ENCODE measurements around the gene ZNF385A. TPM values are rescaled to one million over a fixed set of nuclear protein-coding genes. Genes with fewer than 3 reads are reported as not detected.

Gene ZNF385A
- total and polyA plus RNA-seq, 2 of the 8 experiments (the other 6 are each of a cell fraction or from before 2014, with no cell fraction given) = 5.2 to 14.3 TPM

GRCh38 chr12:54417712-54418440, 33.3 kb upstream of the ZNF385A start:
- H3K23ac ChIP-seq (ENCODE audit: insufficient read length) = no peak overlapping the region
- H3K4ac ChIP-seq (replicated peaks; ENCODE audit: insufficient read length, low read depth, low read length) = no peak overlapping the region
- no peak overlapping the region; the same call in 1 of the 2 replicates for H2BK20ac ChIP-seq (ENCODE audit: low read length)
- no peak overlapping the region for H3K14ac ChIP-seq (ENCODE audit: insufficient read length)
- no peaks in the 10 kb centered on the region for H3K36me3 ChIP-seq (ENCODE audit: control insufficient read depth in 2 of 4, insufficient read depth in 4 of 4, low read length in 3 of 4)
- H3K9me3 ChIP-seq (ENCODE audit: insufficient read depth in 2 of 2, low read depth in 1 of 2, low read length in 1 of 2) = no peaks in the 10 kb centered on the region
- H2BK120ac ChIP-seq (replicated peaks; ENCODE audit: low read depth, low read length) = no peak overlapping the region
- H3K9ac ChIP-seq (replicated peaks in 1 of 4; ENCODE audit: extremely low read depth in 1 of 4, low read depth in 3 of 4, low read length in 3 of 4) = peak overlapping the region in 3 of 4 experiments; percentile 20 to 48 (median 35); a peak in 5 of 7 replicates
- no peaks in the 10 kb centered on the region for H4K20me1 ChIP-seq (replicated peaks in 1 of 2; ENCODE audit: control insufficient read depth in 1 of 2, insufficient read depth in 2 of 2, low read length in 2 of 2)
- no peak overlapping the region for H4K5ac ChIP-seq (ENCODE audit: insufficient read length, low read depth, low read length)
- peaks cover 0 to 22% (median 17%) of the 10 kb centered on the region in 4 experiments; a peak in 5 of 7 replicates for H3K27me3 ChIP-seq (replicated peaks in 1 of 4; ENCODE audit: control insufficient read depth in 3 of 4, extremely low read depth in 1 of 4, insufficient read depth in 3 of 4, low read length in 3 of 4)
- FAIRE-seq (no peak), DNase-seq (ENCODE audit: low read depth in 1 of 2, low spot score in 2 of 2) (no peak)
- H3K23me2 ChIP-seq (ENCODE audit: low read depth, low read length) = peaks cover 5% of the 10 kb centered on the region
- peak overlapping the region; percentile 77 to 95 for H3K4me2 ChIP-seq (ENCODE audit: insufficient read depth in 1 of 2, low read depth in 2 of 2, low read length in 2 of 2)
- H3K4me1 ChIP-seq (replicated peaks in 1 of 4; ENCODE audit: control insufficient read depth in 3 of 4, insufficient read depth in 4 of 4, low read length in 3 of 4) = peaks cover 6 to 16% (median 9%) of the 10 kb centered on the region in 4 experiments
- peak overlapping the region; percentile 77; the same call in 1 of the 2 replicates for H2BK5ac ChIP-seq (ENCODE audit: low read depth, low read length)
- H2AFZ ChIP-seq (ENCODE audit: low read length) = no peak overlapping the region
- H3K27ac ChIP-seq (ENCODE audit: low read depth, low read length) = no peak overlapping the region
- H3K79me2 ChIP-seq (ENCODE audit: control insufficient read depth in 1 of 2, insufficient read depth in 2 of 2, low read length in 2 of 2) = no peaks in the 10 kb centered on the region
- POLR2A ChIA-PET (ENCODE audit: partially characterized antibody) = interaction anchor here (0.7 to 1.8 kb wide), 7 partner anchors 10 to 136 kb away, joined by 3 to 7 read pairs (median 3); no protein-coding TSS in a partner anchor
- H4K91ac ChIP-seq (replicated peaks; ENCODE audit: insufficient read length, low read length) = no peak overlapping the region
- peak overlapping the region; percentile 67 to 92 (median 76) for H3K4me3 ChIP-seq (ENCODE audit: extremely low read depth in 1 of 4, insufficient read depth in 2 of 4, low read depth in 3 of 4, low read length in 4 of 4)
- H2BK15ac ChIP-seq (ENCODE audit: low read length) = no peak overlapping the region
- H3K18ac ChIP-seq (ENCODE audit: extremely low read depth, low read length) = no peak overlapping the region
- WGBS, 2 experiments (ENCODE audit: extremely low coverage in 1 of 2, insufficient coverage in 1 of 2, insufficient read length in 1 of 2, insufficient replicate concordance in 2 of 2, low coverage in 1 of 2, low lambda C conversion rate in 2 of 2, missing lambda C conversion rate in 1 of 2) = 21% methylated on average over 9 of the region's 25 CpGs; no CpG with 5 or more reads in 1 of the 2 experiments
- no peak overlapping the region for H3K56ac ChIP-seq (replicated peaks; ENCODE audit: insufficient read length, low read depth, low read length)
- H4K8ac ChIP-seq (ENCODE audit: extremely low read depth, insufficient read depth, low read length) = no peak overlapping the region
- no peaks in the 10 kb centered on the region for H3K79me1 ChIP-seq (ENCODE audit: low read depth, low read length)
- CTCF ChIA-PET (ENCODE audit: partially characterized antibody) = interaction anchor here (0.5 to 12.1 kb wide), 12 partner anchors 11 to 358 kb away, joined by 3 to 271 read pairs (median 3); no protein-coding TSS in a partner anchor
- no peak overlapping the region for H2BK12ac ChIP-seq (ENCODE audit: low read depth, low read length)
- H2AK5ac ChIP-seq (ENCODE audit: low read depth, low read length) = no peak overlapping the region
- TF ChIP-seq EZH2 (IDR thresholded peaks at IDR 0.05; ENCODE audit: low read depth, low read length, severe bottlenecking) (peak; percentile 34), SP2 (IDR thresholded peaks at IDR 0.05; ENCODE audit: low read length) (no peak), ATF2 (IDR thresholded peaks at IDR 0.05; ENCODE audit: low read length) (no peak), KDM1A (IDR thresholded peaks at IDR 0.05; ENCODE audit: borderline replicate concordance, low read length) (no peak), NRF1 (IDR thresholded peaks at IDR 0.05; ENCODE audit: low read depth, low read length) (no peak), ASH2L (IDR thresholded peaks at IDR 0.05; ENCODE audit: low read length) (no peak), SP4 (IDR thresholded peaks at IDR 0.05; ENCODE audit: low read length) (no peak), CREB1 (IDR thresholded peaks at IDR 0.05) (no peak)
